GM18870 (cell line): Measurements from ENCODE around the gene HPS3.
"Not testable (repeated sequence)": the region's sequence is repeated elsewhere in the genome, so short reads cannot be mapped to it uniquely, and the experiment has no call there.

ENCODE experiments used
- ATAC-seq: cut with Tn5 transposase; IDR thresholded peaks from one replicate; pipeline ENCODE4 v1.9.1; 2021; ENCODE audit warnings: moderate library complexity; ENCODE audit not compliant: unreplicated experiment

The HPS3 gene, protein sequence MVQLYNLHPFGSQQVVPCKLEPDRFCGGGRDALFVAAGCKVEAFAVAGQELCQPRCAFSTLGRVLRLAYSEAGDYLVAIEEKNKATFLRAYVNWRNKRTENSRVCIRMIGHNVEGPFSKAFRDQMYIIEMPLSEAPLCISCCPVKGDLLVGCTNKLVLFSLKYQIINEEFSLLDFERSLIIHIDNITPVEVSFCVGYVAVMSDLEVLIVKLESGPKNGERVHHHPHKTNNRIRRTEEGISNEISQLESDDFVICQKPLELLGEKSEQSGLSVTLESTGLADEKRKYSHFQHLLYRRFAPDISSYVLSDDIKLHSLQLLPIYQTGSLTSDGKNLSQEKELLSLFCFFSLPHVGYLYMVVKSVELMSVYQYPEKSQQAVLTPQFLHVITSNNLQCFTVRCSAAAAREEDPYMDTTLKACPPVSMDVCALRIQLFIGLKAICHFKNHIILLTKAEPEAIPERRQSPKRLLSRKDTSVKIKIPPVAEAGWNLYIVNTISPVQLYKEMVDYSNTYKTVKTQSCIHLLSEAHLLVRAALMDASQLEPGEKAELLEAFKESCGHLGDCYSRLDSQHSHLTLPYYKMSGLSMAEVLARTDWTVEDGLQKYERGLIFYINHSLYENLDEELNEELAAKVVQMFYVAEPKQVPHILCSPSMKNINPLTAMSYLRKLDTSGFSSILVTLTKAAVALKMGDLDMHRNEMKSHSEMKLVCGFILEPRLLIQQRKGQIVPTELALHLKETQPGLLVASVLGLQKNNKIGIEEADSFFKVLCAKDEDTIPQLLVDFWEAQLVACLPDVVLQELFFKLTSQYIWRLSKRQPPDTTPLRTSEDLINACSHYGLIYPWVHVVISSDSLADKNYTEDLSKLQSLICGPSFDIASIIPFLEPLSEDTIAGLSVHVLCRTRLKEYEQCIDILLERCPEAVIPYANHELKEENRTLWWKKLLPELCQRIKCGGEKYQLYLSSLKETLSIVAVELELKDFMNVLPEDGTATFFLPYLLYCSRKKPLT

DNA sequence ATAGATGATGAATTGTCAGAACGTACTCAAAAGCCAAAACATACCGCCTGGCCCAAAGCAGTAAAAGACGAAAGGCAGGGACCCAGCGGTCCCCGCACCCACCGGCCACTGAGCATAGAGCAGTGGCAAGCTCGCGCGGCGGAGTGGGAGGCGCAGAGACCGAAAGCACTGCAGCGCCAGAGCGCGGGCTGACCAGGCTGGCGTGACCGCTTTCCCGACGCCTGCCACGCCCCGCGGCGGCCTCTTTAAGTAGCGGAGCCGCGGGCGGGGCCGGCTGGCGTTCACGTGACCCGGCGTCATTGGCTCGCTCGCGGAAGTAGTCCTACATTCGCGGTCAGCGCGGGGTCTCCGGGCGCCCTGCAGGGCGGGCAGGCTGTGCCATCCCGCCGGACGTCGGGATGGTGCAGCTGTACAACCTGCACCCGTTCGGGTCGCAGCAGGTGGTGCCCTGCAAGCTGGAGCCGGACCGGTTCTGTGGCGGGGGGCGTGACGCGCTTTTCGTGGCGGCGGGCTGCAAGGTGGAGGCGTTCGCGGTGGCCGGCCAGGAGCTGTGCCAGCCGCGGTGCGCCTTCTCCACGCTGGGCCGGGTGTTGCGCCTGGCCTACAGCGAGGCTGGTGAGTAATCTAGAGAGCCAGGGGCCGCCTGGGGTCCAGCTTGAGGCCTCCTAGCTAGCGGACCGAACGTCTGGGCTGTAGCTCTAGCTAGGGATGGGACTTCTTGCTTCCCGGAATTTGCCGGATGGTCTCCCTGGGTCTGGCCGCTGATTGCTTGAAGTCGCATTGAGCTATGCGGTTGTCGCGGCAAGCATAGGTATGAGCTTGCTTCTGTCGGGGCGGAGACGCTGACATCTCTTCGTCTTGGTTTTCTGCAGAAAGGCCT, at the start of gene HPS3:
Gene HPS3, plus strand, starts transcription at position 313 of the 880 bp plus-strand sequence. Its CDS starts 86 bp downstream, at position 399.
- ATAC-seq: peak; percentile 80

DNA sequence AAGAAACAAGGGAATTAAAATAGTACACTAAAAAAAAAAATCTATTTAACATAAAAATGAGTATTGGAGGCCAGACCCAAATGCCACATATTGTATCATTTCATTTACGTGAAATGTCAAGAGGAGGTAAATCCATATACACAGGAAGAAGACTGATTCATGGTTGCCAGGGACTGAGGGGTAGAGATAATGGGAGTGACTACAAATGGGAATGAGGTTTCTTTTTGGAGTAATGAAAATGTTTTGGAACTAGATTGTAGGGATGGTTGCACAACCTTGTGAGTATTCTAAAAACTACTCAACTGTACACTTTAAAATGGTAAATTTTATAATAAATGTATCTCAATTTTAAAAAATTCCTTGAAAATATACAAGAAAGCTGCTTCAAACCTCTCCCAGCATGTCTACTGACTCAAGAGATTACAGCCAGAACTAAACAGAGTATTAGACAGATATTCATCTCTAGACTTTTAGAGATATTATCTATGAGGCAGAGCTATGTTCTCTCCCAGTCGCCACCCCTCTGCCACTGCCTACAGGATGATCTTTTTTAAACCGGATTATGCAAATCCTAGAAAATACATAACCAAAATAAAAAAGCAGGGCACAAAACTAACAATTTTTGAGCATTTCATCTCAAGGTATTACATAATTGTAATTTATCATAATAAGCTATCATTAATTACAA, 49.3 kb upstream of the HPS3 start:
- ATAC-seq: no peak

DNA sequence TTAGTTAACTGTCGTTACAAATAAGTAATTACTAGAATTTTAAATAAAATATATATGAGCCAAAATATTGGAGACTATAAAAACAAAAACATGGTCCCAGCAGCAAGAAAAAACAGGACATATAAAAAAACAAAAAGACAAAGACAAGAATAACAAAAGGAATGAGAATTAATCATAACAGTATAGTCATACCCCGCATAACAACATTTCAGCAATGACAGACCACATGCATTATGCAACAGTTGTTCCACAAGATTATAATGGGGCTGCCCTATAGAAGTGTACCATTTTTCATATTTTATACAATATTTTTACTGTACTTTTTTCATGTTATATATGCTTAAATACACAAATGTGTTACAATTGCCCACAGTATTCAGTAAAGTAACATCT, 48.7 kb upstream of the HPS3 start:
- ATAC-seq: no peak

DNA sequence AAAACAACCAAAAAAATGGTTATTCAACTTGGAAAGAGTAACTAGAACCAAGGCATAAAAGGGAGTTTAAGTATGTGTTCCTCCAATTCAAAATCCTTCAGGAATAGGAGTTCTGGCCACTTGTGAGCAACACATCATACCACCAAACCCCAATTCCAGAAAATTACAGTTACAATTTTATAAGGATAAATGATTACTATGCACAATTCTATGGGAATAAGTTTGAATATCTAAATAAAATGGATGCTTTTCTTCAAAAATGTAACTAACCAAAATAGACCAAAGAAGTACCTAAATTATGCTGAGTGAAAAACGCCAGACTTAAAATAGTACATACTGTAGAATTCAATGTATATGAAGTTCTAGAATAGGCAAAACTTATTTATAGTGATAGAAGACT, 47.7 kb upstream of the HPS3 start:
- no peak for ATAC-seq

DNA sequence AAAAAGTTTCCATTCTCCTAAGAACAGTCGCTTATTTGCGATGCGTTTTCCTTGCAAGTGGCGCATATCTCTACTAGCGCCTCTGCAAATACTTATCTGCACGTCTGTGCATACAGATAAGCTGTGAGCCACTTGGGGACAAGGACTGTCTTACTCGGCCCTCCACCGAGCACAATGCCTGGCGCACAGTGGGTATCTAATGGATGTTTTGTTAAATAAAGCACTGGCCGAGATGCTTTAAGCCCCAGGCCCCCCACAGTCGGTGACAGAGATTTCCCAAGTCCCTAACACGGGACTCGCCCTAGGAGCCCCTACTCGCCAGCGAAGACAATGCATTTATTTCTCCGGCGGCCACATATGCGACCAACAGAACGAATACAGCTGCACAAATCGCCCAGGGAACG, 43.6 kb upstream of the HPS3 start:
- peak; percentile 32 for ATAC-seq

DNA sequence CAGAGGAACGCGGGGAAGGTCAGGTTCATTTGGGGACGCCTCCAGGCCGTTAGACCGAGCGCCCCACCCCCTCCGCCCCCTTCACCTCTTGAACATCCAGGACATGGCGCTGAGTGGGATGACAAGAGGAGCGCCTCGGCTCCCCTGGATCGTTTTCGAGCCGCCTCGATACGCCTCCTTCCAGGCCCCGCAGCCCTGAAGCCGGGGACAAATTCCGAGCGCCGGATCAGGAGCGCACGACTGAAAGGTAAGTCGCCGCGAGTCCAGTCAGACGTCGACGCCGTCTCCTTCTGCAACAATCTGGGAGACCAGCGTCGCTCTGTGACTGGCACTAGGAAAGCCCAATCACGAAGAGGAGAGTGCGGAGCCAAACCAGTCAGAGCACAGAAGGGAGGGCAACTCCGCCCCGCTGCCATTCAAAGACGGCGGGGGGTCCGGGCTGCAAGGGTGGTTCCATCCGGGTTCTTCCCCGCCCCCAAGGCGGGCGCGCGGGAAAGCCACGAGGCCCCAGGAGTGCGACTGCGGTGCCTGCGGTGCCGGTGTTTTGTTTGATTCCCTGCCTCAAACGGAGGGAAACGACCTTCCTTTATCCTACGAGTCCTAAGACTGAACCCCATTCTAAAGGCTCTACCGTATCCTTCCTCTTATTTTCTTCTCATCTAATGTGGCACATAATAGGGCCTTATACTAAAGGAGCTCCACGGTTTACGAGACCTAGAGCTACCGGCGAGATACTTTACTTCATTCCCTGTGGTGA, 43.0 kb upstream of the HPS3 start, which contains the start of gene HLTF:
Gene HLTF, minus strand, starts transcription at position 302 of the 757 bp plus-strand sequence. Its CDS starts 197 bp downstream, at position 105.
- ATAC-seq: peak; percentile 98

DNA sequence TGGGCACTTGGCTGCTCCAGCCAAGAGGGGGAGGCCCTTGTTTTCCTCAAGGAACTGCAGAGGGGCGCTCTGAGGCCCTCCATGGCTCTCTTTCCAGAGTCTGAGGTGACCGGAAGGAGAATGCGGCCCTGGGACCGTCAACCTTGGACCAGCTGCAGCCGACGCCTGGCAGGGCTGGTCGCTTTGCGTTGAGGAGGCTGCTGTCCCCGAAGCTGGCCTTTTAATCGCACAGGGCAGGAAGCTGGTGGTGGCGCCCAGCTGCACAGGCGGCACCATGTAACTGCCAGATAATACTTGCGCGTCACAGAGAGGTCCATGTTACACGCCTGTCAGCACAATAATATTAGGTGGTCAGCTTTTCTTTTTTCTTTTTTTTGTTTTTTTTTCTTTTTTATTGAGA, 42.2 kb upstream of the HPS3 start:
- ATAC-seq: no peak

DNA sequence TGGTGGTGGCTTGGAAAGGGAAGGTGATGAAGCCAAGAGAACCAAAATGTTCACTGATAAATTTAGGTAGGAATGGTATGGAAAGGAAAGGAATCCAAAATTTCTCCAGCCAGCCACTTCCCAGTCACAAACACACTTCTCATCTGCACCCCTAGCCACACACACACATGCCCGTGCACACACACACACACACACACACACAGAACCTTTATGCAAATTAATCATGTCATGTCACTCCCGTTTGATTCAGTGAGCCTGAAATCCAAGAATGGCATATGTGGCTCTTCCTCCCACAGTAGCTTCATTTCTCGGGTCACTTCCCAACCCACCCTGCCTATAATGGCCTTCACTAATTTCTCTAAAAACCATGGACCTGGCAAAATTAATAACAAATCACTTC, 40.0 kb upstream of the HPS3 start:
- no peak for ATAC-seq

DNA sequence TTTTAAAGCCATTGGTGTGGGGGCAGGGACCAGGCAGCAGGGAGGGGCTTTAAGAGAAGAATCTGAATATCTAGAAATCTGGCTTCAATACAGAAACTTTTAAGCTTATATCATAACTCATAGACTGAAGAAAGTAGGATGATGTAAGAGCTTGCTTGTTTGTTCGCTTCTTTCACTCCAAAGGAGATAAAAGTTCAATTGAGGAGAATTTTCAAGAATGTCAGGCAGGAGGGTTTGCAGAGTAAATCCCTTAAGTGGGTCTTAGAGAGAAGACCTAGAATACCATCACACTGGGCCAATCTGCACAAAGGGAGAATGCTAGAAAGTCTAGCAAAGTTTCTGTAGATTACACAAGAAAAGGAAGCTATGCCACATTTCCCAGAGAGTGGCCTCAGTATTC, 39.0 kb upstream of the HPS3 start:
- ATAC-seq: no peak

DNA sequence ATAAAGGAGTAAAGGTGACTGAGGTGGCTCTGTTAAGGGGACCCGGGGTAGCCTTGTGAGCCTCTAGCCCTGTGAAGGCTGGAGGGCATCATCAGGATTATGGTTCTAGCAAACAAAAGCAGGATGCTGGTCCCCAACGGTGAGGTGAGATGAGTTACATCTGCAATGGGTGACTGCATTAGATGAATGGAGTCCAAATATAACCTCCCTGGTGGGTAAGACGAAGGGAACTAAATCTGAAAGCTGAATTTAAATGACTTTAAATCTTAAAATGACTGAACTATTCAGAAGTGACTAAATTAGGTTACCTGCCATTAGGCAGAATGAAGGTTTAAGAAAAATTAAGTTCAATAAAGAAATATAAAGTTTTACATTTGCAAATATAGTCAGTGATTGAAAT, 38.5 kb upstream of the HPS3 start:
- no peak for ATAC-seq

DNA sequence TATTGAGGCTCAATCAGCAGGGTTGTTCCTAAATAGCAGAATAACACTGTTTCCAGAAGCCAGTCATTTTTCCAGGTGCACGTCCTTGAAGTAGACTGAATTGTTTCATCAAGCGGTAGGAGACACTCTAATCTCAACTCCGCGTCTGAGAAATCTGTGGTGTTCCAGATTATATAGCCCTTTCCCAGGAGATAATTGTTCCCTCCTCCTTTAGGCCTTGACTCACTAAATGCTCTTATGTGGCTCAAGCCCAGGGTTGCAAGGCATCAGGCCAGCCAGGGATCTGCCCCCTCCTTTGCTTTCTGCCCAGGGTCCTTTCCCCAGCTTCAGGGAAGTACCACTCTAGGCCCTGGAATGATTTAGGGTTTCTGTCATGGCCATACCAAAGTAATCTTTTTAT, 37.5 kb upstream of the HPS3 start:
- no peak for ATAC-seq

DNA sequence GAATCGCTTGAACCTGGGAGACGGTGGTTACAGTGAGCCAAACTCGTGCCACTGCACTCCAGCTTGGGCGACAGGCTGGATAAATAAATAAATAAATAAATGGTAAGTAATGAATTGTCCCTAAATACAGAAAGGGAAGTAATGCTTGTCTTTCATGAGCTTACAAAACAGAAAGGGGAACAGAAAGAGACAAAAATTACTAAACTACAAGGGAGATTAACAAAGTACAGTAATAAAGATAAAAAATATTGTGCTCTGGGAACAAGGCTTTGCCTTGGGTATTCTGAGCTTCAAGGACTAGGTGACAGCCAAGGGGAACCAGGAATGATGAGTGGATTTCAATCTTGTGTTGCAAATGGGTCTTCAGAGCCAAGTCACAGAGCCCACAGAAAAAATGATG, 34.0 kb upstream of the HPS3 start:
- peak; percentile 93 for ATAC-seq

DNA sequence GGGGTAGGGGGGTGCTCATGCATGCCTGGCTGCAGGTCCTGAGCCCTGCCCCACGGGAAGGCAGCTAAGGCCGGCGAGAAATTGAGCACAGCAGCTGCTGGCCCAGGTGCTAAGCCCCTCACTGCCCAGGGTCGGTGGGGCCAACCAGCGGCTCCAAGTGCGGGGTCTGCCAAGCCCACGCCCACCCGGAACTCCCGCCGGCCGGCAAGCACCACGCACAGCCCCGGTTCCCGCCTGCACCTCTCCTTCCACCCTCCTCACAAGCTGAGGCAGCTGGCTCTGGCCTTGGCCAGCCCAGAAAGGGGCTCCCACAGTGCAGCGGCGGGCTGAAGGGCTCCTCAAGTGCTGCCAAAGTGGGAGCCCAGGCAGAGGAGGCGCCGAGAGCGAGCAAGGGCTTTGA, 31.5 kb upstream of the HPS3 start:
- not testable (repeated sequence) for ATAC-seq

DNA sequence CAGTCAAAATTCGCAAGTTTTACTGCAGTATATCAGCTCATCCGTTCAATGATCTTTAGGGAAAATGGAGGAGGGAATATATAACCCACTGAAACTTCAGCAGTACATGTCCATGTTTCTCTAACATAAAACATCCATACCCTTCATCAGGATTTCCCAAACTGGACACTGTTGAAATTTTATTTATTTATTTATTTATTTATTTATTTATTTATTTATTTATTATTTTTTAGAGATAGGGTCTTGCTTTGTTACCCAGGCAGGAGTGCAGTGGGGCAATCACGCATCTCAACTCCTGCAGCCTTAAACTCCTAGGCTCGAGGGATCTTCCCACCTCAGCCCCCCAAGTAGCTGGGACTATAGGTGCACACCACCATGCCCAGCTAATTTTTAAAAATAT, 28.3 kb upstream of the HPS3 start:
- no peak for ATAC-seq

DNA sequence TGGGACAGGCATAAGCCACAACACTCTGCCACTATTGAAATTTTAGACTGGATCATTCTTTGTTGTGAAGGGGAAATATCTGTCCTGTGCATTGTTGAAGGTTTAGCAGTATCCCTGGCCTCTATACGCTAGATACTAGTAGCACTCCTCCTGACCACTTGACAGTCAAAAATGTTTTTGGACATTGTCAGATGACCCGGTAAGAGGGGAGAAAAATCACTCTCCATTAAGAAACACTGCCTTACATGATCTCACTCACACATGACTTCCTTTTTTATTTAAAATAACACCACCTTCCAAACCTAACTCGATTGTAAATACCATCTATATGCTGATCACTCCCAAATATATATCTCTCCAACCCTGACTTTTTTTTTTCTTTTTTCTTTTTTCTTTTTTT, 27.8 kb upstream of the HPS3 start:
- no peak for ATAC-seq

DNA sequence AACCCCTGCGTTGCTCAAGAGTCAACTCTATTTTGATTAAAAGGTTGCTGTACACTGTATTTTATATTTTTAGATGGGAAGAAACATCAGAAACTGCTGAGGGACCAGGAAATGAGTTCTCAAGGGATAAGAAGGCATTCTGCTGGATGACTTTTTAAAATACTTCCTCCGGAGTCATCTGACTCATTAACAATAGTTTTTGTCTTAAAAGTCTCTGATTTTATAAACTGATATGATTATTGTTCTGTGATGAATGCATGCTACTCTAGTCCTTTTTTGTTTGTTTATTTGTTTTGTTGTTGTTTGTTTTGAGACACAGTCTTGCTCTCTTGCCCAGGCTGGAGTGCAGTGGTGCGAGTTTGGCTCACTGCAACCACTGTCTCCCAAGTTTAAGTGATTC, 25.0 kb upstream of the HPS3 start:
- no peak for ATAC-seq

DNA sequence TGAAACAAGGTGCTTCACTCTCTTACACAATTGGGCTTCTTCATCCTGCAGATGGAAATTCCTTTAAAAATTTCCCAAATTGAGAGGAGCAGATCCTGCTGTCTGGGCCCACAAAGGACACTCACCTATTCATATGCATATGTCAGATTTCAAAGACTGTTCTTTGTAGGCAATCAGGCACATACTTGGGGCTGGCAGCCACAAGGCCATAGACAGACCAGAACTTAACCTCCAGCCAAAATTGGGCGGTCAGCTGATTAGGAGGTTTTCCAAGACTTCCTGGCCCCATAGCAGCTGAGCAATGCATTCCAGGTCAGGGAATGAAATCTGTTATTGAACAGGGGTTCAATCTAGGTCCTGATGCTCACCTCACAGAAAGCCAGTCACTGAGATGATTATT, 15.0 kb upstream of the HPS3 start:
- no peak for ATAC-seq

DNA sequence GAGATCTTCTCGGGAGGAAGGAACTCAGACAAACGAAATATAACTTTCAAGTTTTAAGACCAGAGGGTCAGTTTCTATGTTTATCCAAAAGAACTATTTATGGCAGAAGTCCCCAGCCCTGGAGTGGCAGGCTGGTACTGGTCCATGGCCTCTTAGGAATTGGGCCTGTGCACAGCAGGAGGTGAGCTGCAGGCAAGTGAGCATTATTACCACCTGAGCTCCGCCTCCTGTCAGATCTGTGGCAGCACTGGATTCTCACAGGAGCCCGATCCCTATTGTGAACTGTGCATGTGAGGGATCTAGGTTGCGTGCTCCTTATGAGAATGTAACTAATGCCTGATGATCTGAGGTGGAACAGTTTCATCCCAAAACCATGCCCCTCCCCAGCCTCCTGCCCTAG, 14.3 kb upstream of the HPS3 start:
- no peak for ATAC-seq

DNA sequence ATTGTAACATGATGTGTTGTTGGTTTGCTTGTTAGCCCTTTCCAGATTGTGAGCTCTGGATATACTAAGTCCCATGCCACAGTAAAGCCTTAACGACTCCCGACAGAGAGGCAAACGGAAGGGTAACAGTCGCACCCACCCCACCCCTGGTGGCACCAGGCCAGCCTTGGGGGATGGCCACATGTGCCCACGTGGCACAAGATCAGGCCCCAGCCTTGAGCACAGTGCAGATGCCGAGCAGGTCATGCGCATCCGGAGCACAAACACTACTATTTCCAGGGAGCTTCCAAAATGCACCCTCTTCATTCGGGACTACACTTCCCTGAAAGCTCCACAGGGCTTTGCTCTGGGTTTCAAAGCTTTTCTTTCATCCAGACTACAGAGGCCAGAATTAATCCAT, 10.7 kb upstream of the HPS3 start:
- no peak for ATAC-seq
